Activated CD4-positive, alpha-beta T cell treated with anti-CD3 and anti-CD28 coated beads, Interleukin-2, Interleukin-4, amounts not matched to agents 100 ng/mL and 50 ng/mL, durations not matched to agents 16 hours and 8 hours (primary cell): ENCODE data around the gene SDC4.
A peak's percentile ranks its signal among the peaks of the same experiment; 100 is the strongest.

Experiments used
- DNase-seq: peaks from one replicate; pipeline ENCODE4 v3.0.0-alpha.2; 2020; ENCODE audit warnings: low spot score

The SDC4 gene

GRCh38 chr20:45297786-45298497 is 50.3 kb downstream of the SDC4 start:
- DNase-seq: no peak

- DNase-seq: no peak
These were observed 53.6 kb downstream of the SDC4 start for GRCh38 chr20:45294659-45295058.

DNA sequence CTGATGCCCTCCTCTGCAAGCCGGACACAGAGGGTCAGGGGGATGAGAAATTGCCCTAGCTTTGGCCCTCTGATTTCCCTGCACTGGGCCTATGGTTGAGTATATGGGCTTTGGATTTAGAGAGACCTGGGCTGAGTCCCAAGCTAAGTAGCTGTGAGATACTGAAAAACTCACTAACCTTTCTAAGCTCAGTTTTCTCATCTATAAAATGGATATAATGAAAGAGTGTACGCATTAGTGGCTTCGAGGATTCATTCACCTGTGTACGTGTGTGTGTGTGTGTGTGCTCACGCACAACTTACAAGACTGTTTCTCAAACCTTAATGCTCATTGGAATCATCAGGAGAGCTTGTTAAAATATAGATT is 54.2 kb downstream of the SDC4 start:
- DNase-seq: no peak

- peak; percentile 85 for DNase-seq
These were observed 54.9 kb downstream of the SDC4 start for GRCh38 chr20:45293041-45294002.

GRCh38 chr20:45292343-45292742 is 55.9 kb downstream of the SDC4 start:
- no peak for DNase-seq

DNA sequence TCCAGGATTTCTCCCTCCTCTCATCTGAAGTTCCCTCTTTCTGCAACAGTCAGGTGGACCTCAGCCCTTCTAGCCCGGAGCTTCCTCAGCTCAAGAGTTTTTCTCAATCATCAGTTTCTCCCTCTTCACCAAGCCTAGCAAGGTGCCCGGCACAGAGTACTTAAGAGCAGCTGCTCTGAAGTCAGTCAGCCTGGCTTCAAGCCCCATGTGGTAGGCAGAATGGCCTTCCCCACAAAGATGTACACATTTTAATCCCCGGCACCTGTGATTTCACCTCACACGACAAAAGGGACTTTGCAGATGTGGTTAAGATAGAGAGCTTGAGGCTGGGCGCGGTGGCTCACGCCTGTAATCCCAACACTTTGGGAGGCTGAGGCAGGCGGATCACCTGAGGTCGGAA is 56.7 kb downstream of the SDC4 start:
- DNase-seq: no peak

DNA sequence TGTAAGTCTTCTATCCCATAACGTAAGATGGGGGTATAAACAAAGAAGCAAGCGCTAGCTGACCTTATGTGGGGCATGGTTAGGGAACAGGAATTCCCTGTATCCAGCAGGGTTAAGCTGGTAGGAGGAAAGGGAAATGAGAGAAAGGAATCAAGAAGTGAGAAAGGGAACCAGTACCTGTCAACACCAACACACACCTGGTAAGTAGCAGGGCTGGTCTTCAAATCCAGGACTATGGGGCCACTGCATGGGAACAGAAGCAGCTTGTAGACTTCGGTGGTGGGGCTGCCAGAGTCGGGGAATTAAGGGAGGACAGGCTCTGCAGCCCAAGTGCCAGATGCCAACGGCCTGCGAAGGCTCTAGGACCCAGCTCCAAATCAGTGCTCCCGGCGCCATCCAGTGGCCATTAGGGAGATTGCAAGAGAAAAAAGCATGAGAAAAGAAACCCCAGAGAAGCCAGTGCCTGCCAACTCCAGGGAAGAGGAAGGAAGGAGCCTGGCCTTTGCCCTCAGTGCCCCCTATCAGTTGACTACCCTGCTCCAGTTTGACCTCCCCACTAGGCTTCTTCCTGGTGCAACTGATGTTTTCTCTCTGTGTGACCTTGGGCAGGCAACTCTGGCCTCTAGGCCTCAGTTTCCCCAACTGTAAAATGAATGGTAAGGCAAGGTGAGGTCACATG is 57.4 kb downstream of the SDC4 start:
- DNase-seq: peak; percentile 76

DNA sequence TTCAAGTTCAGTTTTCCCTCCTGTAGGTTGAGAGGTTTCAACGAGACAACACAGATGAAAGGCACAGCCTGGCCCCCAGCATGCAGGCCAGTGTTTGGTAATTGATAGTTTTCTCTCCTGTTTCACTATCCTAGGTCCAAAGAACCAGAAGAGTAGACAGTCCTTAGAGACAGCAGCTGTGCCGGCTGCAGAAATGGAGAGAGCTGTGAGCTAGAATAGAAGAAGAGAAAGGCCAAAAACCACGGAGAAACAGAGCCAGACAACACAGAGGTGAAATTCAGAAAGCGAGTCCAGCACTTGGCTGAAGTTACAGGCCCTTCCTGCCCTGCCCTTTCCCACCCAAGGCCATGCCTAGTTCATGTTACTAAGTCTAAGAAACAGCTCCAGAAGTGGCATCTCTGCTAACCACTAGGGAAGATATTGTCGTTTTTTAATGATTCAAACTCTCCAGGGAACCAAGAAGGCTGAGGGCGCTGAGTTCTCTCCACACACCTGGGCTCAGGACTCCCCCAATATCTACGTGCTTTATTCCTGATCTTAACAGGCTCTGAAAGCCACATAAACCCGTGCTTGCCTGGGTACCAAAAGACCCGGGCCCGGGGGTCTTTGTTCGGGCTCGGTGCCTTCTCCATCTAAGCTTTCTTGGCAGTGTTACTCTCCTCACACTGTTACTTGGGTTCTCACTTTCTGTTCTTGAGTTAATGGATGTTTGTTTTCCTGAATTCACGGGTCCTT is 58.1 kb downstream of the SDC4 start:
- DNase-seq: no peak

DNA sequence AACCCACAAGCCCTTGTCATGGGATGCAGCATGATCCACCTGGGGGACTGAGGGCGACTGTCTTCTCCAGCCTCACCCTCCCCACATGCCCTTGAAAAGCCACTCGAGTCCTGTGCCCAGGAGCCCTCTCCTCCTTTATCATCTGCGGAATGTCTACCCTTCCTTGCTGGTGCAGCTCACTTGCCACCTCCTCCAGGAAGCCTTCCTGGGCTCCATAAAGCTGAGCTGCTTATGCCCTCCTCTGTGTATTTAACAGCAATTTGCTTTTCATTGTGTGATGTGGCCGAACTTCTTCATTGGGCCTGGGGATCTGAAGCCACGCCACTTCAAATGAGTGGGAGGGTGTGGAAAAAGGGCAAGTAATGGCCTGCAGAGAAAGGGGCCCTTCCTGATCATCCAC is 59.4 kb downstream of the SDC4 start:
- no peak for DNase-seq

DNA sequence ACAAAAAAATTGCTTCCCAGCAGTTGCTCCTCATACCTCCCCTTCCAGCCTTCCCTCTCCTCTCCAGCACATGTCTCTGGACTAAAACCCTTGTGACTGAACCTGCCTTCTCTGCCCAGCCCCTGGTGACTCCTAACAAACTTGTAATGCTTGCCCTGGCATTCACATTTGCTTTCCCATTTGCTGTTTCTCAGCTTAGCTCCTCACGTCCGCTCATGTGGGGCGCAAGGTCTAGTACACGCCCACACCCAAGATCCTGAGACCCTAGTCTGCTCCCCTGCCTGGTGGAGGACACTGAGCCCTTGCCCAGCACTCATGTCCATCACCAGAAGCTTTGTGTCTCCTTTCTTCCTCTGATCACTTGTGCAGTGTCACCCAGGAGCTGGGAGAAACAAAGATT is 59.8 kb downstream of the SDC4 start:
- DNase-seq: no peak

- DNase-seq: no peak
These were observed 64.6 kb downstream of the SDC4 start for GRCh38 chr20:45283551-45284057.

DNA sequence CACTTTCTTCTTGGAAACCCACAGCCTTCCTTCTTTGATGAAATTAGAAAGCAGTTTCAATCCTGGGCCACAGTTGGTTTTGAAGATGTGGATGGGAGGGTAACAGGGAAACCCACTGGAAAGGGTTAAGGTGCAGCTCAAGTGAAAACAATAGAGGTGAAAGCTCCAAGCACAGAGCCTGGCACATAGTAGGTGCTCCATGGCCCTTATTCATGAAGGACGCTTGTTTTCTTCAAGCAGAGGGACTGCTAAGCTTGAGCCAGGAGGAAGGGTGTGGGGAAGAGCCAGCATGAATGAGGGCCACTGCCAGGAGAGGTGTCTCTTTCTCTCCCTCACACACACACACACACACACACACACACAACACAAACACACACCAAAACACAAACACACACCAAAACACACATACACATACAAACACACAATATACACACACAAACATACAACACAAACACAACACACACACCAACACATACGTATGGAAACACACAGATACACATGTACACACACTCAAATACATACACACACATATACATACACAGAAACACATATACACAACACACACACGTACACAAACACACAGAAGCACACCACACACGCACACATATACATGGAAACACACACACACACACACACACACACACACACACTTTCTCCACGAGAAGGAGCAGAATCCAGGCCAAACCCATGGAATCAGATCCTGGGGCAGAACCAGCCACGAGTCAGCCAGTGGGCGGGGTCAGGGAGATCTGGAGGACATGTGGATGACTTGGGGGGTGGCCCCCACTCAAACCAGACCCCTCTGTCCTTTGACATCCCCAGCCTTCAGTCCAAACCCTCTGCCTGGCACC is 65.3 kb downstream of the SDC4 start:
- DNase-seq: no peak

DNA sequence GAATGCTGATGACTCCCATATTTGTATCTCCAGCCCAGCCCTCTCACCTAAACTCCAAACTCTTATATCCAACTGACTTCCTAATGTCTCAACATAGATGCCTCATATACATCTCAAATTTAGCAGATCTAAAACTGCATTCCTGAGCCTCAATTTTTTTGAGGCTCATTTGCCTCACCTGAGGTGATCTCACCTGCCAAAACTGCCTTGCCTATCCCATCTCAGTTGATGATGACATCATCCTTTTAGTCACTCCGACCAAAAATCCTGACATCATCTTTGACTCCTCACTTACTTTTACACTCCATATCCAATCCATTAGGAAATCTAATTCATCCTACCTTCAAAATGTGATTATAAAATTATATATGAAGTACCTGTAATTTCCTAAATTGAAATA is 68.2 kb downstream of the SDC4 start:
- no peak for DNase-seq

GRCh38 chr20:45275338-45275737 is 72.9 kb downstream of the SDC4 start:
- DNase-seq: no peak
